HEK293T (cell line): ENCODE measurements around the gene LRTM1.

Experiments used
- ARNT ChIP-seq: fragments of 450-650 bp; IDR thresholded peaks from 2 replicates; pipeline ENCODE4 v1.6.1; 2017; ENCODE audit warnings: mild to moderate bottlenecking
- BHLHE40 ChIP-seq: fragments of 450-650 bp; IDR thresholded peaks from 2 replicates; pipeline ENCODE4 v1.6.1; 2016; ENCODE audit warnings: mild to moderate bottlenecking, moderate library complexity, borderline replicate concordance
- ELF4 ChIP-seq: fragments of 450-650 bp; IDR thresholded peaks from 2 replicates; pipeline ENCODE4 v1.6.1; 2017; ENCODE audit warnings: antibody characterized with exemption
- FOXA1 ChIP-seq: fragments of 450-650 bp; IDR thresholded peaks from 2 replicates; pipeline ENCODE4 v1.6.1; 2016; ENCODE audit warnings: mild to moderate bottlenecking
- FOXK2 ChIP-seq: fragments of 450-650 bp; IDR thresholded peaks from 2 replicates; pipeline ENCODE4 v1.6.1; 2016; ENCODE audit warnings: mild to moderate bottlenecking
- FOXM1 ChIP-seq: fragments of 450-650 bp; IDR thresholded peaks from 2 replicates; pipeline ENCODE4 v1.6.1; 2017; ENCODE audit warnings: mild to moderate bottlenecking, borderline replicate concordance
- LEF1 ChIP-seq: fragments of 450-650 bp; IDR thresholded peaks from 2 replicates; pipeline ENCODE4 v1.6.1; 2017; ENCODE audit warnings: mild to moderate bottlenecking, borderline replicate concordance
- PKNOX1 ChIP-seq: fragments of 450-650 bp; IDR thresholded peaks from 2 replicates; pipeline ENCODE4 v1.6.1; 2016
- SP1 ChIP-seq: fragments of 450-650 bp; IDR thresholded peaks from 2 replicates; pipeline ENCODE4 v1.6.1; 2017
- SUZ12 ChIP-seq: fragments of 450-650 bp; IDR thresholded peaks from 2 replicates; pipeline ENCODE4 v1.6.1; 2016; ENCODE audit warnings: mild to moderate bottlenecking
- ZNF384 ChIP-seq: fragments of 450-650 bp; IDR thresholded peaks from 2 replicates; pipeline ENCODE4 v1.6.1; 2016

GRCh38 chr3:54891540-54891897, 36.3 kb downstream of the LRTM1 start:
- no peak for TF ChIP-seq SUZ12
- TF ChIP-seq ZNF384: no peak
- no peak for TF ChIP-seq ARNT
- no peak for TF ChIP-seq SP1
- TF ChIP-seq ELF4: no peak
- no peak for TF ChIP-seq LEF1
- TF ChIP-seq FOXA1: no peak
- TF ChIP-seq FOXK2: no peak
- no peak for TF ChIP-seq FOXM1
- TF ChIP-seq BHLHE40: no peak
- no peak for TF ChIP-seq PKNOX1
